Activated T-helper 1 cell treated with anti-CD3 and anti-CD28 coated beads, Interleukin-12 subunit alpha, Interleukin-12 subunit beta, Interleukin-2, Interleukin-4 antibody, amounts not matched to agents 30 ng/mL and 10 ng/mL and 1 ng/mL, durations not matched to agents 14 hours and 24 hours and 36 hours (primary cell): Measurements from ENCODE around the gene OTOG. TPM values are rescaled to one million over a fixed set of nuclear protein-coding genes. Genes with fewer than 3 reads are reported as not detected.

Experiments used
- DNase-seq: peaks from one replicate; pipeline ENCODE4 v3.0.0; 2021; ENCODE audit warnings: low spot score
- H3K27ac Mint-ChIP-seq: one replicate; pipeline ENCODE4 v1.8.0; 2021; ENCODE audit warnings: mild to moderate bottlenecking, mixed read lengths
- H3K27me3 Mint-ChIP-seq: one replicate; pipeline ENCODE4 v1.8.0; 2022; ENCODE audit warnings: mild to moderate bottlenecking, moderate library complexity, mixed read lengths; ENCODE audit not compliant: insufficient read depth
- H3K36me3 Mint-ChIP-seq: one replicate; pipeline ENCODE4 v1.8.0; 2021; ENCODE audit warnings: low read depth, mixed read lengths
- H3K4me1 Mint-ChIP-seq: one replicate; pipeline ENCODE4 v1.8.0; 2021; ENCODE audit warnings: low read depth, mixed read lengths
- H3K4me3 Mint-ChIP-seq: one replicate; pipeline ENCODE4 v1.8.0; 2021; ENCODE audit warnings: mild to moderate bottlenecking, moderate library complexity, mixed read lengths
- H3K9me3 Mint-ChIP-seq: one replicate; pipeline ENCODE4 v1.8.0; 2021; ENCODE audit warnings: mixed read lengths
- intact Hi-C: fragments of 100-400 bp; cut with micrococcal nuclease; formaldehyde crosslinking; loops from one replicate; pipeline ENCODE4 v1.15.1; 2024
- total RNA-seq: library from RNA; stranded (reverse); gene quantifications from 2 replicates; pipeline ENCODE4 v1.2.3, GENCODE V29; 2022

Gene OTOG
- total RNA-seq, 1 donor from 2014 or later, result not detected

DNA sequence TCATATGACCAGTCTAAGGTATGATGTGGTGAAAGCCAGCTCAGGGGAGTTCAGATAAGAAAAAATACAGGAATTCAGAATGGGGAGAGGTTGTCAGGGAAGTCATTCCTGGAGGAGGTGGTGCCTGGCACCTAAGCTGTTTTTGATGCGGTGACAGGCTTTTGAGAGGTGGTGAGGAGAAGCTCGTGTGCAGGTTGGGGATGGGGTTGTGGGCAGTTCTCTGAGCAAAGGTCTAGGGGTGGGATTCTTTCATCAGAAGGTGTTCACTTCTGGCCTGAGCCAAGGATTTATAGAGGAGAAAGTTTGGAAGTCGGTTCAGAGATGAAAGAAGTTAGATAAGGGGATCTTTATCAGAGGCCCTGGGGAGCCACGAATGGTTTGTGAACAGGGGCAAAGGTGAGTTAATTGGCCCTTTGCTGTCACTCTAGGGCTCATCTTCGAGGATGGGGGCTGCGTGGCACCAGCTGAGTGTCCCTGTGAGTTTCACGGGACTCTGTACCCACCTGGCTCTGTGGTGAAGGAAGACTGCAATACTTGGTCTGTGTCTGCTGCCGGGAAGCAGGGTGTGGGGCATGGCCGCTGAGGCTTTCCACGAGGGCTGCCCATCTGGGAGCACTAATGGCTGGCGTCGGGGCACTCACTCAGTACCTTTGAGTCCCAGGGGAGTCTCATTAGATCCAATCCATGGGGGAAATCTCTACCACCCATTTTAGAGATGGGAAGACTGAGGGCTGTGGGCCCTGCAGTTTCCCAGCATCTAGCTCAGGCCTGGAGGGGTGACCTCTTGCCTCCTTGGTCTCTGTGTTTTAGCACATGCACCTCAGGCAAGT lies 13.4 kb downstream of the OTOG start:
- intact Hi-C loops, result no loop called here
- no peak for DNase-seq
- no peak overlapping the region for H3K4me3 Mint-ChIP-seq
- no peaks in the 10 kb centered on the region for H3K36me3 Mint-ChIP-seq
- no peaks in the 10 kb centered on the region for H3K4me1 Mint-ChIP-seq
- no peaks in the 10 kb centered on the region for H3K27me3 Mint-ChIP-seq
- no peaks in the 10 kb centered on the region for H3K9me3 Mint-ChIP-seq
- H3K27ac Mint-ChIP-seq, result no peak overlapping the region

DNA sequence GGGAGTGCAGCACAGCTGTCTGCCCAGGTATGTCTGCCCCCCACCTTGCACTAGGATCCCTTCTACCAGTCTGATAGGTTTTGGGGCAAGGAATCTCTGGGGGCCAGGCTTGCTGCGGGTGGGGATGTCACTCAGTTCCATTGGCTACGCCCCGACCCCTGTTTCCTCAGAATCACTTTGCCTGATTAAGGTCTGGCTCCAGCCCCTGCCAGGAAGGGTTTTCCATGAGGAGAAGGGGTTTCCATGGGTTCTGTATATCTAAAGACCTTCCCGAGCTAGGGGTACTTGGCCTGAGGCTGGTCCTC lies 14.0 kb downstream of the OTOG start:
- Mint-ChIP-seq H3K9me3 (no peaks in the 10 kb centered on the region), H3K27me3 (no peaks in the 10 kb centered on the region), H3K36me3 (no peaks in the 10 kb centered on the region), H3K4me1 (no peaks in the 10 kb centered on the region), H3K4me3 (no peak overlapping the region), H3K27ac (no peak overlapping the region)
- DNase-seq, result no peak
- intact Hi-C loops, result no loop called here

DNA sequence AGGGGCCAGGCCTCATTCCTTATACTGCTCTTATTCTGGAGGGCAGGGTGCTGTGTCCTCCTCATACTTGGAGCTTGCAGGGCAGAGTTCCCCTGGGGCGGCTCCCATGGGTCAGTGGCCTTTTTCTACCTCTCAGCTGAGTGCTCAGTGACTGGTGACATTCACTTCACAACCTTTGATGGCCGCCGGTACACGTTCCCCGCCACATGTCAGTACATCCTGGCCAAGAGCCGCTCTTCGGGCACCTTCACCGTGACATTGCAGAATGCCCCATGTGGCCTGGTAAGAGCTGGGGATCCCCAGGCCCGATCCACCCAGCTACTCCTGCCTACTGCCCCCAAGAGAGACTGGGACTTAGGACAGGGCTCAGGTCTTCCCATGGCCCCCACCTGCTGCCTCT lies 14.5 kb downstream of the OTOG start:
- no peaks in the 10 kb centered on the region for H3K9me3 Mint-ChIP-seq
- intact Hi-C loops, result no loop called here
- no peaks in the 10 kb centered on the region for H3K27me3 Mint-ChIP-seq
- no peaks in the 10 kb centered on the region for H3K36me3 Mint-ChIP-seq
- H3K4me1 Mint-ChIP-seq, result no peaks in the 10 kb centered on the region
- no peak overlapping the region for H3K27ac Mint-ChIP-seq
- no peak overlapping the region for H3K4me3 Mint-ChIP-seq
- no peak for DNase-seq

DNA sequence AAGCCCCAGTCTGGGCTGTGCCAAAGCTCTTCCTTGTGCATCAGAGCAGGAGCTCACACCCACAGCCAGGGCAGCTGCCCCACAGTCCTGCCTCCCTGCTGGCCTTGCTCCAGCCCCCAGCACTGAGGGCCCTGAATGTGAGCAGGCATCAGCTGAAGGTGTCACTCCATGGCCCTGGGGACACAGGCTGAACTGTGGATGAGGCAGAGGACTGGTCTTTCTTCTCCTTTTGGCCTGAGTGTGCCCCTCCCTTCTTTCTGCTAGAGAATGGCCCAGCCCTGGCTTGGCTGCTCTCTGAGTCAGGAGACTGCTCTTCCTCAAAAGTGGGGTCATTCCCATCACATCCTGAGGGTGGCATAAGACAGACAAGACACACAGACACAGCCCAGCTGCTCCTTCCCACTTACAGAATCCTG lies 16.2 kb downstream of the OTOG start:
- no peaks in the 10 kb centered on the region for H3K27me3 Mint-ChIP-seq
- H3K9me3 Mint-ChIP-seq, result no peaks in the 10 kb centered on the region
- intact Hi-C loops, result no loop called here
- H3K27ac Mint-ChIP-seq, result no peak overlapping the region
- DNase-seq, result no peak
- no peaks in the 10 kb centered on the region for H3K4me1 Mint-ChIP-seq
- H3K4me3 Mint-ChIP-seq, result no peak overlapping the region
- H3K36me3 Mint-ChIP-seq, result no peaks in the 10 kb centered on the region

DNA sequence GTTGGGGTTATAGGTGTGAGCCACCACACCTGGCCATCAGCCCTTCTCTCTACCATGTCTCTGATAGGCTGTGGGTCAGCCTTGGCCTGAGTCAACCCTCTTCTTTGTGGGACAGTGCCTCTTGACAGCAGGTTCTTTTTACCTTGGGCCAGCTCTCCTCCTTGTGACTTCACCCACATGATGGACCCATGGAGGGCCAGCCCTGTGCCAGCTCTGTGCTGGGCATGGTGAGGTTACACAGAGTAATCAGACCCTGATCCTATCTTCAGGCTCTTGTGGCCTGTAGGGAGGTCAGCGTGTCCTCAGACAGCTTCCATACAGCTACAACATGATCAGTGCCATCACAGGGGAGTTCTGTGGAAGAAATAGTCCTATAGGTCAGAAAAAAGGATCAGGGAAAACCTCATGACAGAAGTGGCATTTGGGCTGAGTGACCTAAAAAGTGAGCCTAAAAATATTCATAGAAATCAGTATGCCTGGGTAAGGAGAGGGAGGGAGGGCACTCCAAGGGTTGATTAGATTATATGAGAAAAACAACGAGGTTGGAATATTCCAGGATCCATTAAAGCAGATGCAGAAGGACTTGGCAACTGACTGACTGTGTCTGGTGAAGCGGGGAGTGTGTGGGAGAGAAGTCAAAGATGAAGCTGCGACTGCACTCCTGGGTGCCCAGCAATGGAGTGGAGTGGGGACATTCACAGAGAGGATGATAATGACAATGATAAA lies 17.1 kb downstream of the OTOG start:
- Mint-ChIP-seq H3K36me3 (no peaks in the 10 kb centered on the region), H3K4me3 (no peak overlapping the region), H3K27ac (no peak overlapping the region), H3K9me3 (no peaks in the 10 kb centered on the region), H3K4me1 (no peaks in the 10 kb centered on the region), H3K27me3 (no peaks in the 10 kb centered on the region)
- intact Hi-C loops, result no loop called here
- DNase-seq, result no peak

DNA sequence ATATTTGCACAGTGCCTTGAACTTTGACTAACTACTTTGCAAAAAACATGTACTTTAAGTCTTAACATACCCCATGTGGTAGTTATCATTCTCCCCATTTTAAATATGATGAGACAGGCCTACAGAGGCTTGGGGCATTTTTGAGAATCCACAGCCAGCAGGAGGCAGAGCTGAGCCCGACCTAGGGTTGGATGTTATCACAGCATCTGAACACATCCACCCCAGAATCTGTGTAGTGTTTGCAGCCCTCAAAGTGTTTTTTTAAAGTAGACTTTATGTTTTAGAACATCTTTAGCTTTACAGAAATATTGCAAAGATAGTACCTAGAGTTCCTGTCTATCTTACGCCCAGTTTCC lies 17.6 kb downstream of the OTOG start:
- Mint-ChIP-seq H3K9me3 (no peaks in the 10 kb centered on the region), H3K27me3 (no peaks in the 10 kb centered on the region), H3K4me1 (no peaks in the 10 kb centered on the region), H3K36me3 (no peaks in the 10 kb centered on the region), H3K27ac (no peak overlapping the region), H3K4me3 (no peak overlapping the region)
- no peak for DNase-seq
- intact Hi-C loops, result no loop called here

DNA sequence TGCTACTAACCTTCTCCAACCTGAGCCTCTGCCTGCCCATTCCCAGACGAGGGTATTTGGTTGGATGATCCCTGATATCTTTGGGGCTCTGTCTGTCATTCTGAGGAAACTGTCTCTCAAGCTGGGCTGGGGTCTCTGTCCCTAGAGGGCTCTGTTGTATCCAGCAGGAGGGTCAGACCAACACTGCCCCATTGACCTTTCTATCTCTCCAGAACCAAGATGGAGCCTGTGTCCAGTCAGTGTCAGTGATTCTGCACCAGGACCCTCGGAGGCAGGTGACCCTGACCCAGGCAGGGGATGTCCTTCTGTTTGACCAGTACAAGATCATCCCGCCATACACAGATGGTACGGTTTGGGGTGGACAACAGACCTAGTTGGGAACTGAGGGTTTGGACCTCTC lies 21.9 kb downstream of the OTOG start:
- Mint-ChIP-seq H3K27ac (no peak overlapping the region), H3K36me3 (no peaks in the 10 kb centered on the region), H3K4me1 (no peaks in the 10 kb centered on the region)

DNA sequence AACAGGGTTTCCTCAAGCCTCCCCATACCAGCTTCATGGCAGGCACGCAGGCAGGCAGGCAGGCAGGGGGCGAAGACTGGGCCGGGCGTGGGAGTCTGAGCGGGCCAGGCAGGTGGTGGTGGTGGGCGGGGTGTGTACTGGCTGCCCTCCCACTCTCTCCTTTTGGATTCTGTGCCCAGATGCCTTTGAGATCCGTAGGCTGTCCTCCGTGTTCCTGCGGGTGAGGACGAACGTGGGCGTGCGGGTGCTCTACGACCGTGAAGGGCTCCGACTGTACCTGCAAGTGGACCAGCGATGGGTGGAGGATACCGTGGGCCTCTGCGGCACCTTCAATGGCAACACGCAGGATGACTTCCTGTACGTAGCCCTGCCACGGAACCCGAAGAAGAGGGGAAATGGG lies 23.0 kb downstream of the OTOG start:
- no peaks in the 10 kb centered on the region for H3K36me3 Mint-ChIP-seq

More for the DNA sequence above, 21.9 kb downstream of the OTOG start:
- intact Hi-C loops, result no loop called here
- Mint-ChIP-seq H3K27me3 (no peaks in the 10 kb centered on the region), H3K4me3 (no peak overlapping the region), H3K9me3 (no peaks in the 10 kb centered on the region)
- no peak for DNase-seq

DNA sequence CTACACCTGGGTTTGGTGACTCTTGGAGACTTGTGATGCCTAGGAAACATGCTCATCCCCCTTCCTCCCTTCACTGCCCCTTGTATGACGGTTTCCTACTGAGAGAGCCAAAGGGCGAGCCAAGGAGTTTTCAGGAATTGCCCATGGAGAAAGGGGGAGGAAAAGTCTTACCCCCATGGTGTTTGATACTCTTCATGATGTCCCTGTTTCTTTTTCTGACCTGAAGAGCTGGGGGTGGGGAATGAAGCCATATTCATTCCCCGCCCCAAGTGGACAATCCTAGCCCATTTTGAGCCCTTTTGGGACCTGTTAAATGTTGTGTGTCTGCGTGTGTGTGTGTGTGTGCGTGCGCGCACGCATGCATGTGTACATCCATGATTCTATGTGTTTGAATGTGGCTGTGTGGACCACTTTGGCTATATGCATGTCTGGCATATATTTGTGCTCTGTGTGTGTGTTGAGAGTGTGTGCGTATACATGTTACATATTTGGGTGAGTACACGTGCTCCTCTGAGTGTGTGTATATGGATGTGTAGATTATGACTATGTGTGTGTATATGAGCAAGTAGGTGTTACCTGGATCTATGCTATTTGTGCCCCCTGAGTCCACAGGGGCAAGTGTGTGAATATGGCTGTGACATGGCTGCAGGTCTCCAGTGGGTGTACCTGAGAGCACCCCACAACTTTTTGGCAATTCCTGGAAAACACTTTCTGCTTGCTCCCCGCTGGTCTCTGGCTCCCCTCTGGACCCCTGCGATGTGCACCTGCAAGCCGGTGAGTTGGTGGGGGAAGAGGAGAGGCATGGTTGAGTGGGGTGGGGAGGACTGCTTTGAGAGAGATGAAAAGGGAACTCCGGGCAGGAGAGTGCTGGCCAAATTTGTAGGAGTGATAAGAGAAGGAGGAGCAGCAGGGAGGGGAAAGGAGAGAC lies 24.6 kb downstream of the OTOG start:
- H3K9me3 Mint-ChIP-seq, result no peaks in the 10 kb centered on the region
- no peak overlapping the region for H3K27ac Mint-ChIP-seq
- H3K4me3 Mint-ChIP-seq, result no peak overlapping the region
- intact Hi-C loops, result no loop called here
- peaks cover 2% of the 10 kb centered on the region for H3K27me3 Mint-ChIP-seq
- no peaks in the 10 kb centered on the region for H3K4me1 Mint-ChIP-seq
- no peaks in the 10 kb centered on the region for H3K36me3 Mint-ChIP-seq
- no peak for DNase-seq

More for the DNA sequence above, 23.0 kb downstream of the OTOG start:
- Mint-ChIP-seq H3K9me3 (no peaks in the 10 kb centered on the region), H3K4me3 (no peak overlapping the region), H3K4me1 (no peaks in the 10 kb centered on the region), H3K27me3 (no peaks in the 10 kb centered on the region), H3K27ac (no peak overlapping the region)
- intact Hi-C loops, result no loop called here
- no peak for DNase-seq

DNA sequence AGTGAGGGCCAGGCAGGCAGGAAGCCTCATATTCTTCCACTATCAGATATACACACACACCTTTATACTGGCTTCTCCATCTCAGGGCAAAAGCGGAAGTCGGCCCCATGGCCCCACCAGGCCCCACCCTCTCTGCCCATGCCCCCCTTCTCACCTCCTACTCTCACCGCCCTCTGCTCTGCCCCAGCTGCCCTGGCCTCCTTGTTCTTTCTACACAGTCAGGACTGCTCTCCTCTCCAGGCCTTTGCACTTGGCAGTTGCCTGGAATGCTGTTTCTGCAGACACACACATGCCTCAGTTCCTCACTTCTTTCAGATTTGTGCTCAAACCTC lies 25.3 kb downstream of the OTOG start:
- H3K27ac Mint-ChIP-seq, result no peak overlapping the region
- no peak for DNase-seq
- peaks cover 2% of the 10 kb centered on the region for H3K27me3 Mint-ChIP-seq
- no peaks in the 10 kb centered on the region for H3K36me3 Mint-ChIP-seq
- no peaks in the 10 kb centered on the region for H3K4me1 Mint-ChIP-seq
- intact Hi-C loops, result no loop called here
- H3K4me3 Mint-ChIP-seq, result no peak overlapping the region
- no peaks in the 10 kb centered on the region for H3K9me3 Mint-ChIP-seq

DNA sequence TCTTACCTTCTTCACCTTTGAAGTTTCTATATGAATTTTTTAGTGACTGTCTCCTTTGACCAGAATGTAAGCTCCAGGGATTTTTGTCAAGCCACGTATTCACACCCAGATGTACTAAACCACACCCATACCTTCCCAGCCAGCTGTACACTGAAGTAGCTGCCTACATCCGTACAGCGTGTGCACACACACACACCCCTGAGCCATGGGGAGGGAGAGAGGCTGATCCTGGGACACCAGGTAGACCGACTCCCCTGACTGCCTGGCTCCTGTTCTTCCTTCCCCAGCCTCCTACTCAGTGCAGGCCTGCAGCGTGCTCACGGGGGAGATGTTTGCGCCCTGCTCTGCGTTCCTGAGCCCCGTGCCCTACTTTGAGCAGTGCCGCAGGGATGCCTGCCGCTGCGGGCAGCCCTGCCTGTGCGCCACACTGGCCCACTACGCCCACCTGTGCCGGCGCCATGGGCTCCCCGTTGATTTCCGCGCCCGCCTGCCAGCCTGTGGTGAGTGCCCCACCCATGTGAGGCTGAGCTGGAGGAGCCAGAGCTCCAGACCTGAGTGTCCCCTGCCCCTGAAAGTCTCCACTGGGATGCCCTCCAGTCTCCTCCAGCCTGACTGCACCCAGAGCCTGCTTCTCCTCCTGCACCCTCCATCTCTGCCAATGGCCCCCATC lies 25.9 kb downstream of the OTOG start:
- H3K36me3 Mint-ChIP-seq, result no peaks in the 10 kb centered on the region
- H3K9me3 Mint-ChIP-seq, result no peaks in the 10 kb centered on the region
- intact Hi-C loops, result no loop called here
- no peak overlapping the region for H3K27ac Mint-ChIP-seq
- DNase-seq, result no peak
- H3K27me3 Mint-ChIP-seq, result peaks cover 2% of the 10 kb centered on the region
- no peaks in the 10 kb centered on the region for H3K4me1 Mint-ChIP-seq
- no peak overlapping the region for H3K4me3 Mint-ChIP-seq

DNA sequence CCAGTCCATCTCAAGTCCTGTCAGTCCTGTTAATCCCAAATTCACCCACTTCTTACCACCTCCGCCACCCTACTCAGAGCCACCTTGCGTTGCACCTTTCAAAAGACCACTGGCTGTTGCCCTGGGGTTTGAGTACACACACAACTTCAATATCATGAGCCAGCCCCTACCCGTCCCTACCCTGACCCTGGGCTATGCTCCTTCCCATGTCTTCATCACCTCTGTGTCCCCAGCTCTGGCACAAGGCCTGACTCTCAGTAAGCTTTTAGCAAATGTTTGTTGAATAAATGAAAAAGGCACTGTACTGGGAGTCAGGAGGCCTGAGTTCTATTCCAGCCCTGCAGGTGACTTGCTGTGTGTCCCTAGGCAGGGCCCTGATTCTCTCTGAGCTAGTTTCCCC lies 26.5 kb downstream of the OTOG start:
- Mint-ChIP-seq H3K36me3 (no peaks in the 10 kb centered on the region), H3K27me3 (peaks cover 4% of the 10 kb centered on the region), H3K9me3 (no peaks in the 10 kb centered on the region), H3K4me1 (no peaks in the 10 kb centered on the region), H3K27ac (no peak overlapping the region), H3K4me3 (no peak overlapping the region)
- DNase-seq, result no peak
- intact Hi-C loops, result no loop called here
